Keratinocyte (primary cell): ENCODE data around the gene EIF6. TPM values are rescaled to one million over a fixed set of nuclear protein-coding genes. Genes with fewer than 3 reads are reported as not detected.

Experiments
- DNase-seq: peaks from one replicate; pipeline ENCODE4 v3.0.0-alpha.2; 2011; ENCODE audit warnings: low read depth, missing footprints, low spot score
- FAIRE-seq: peaks from 2 replicates; lab custom pipeline; 2011; peaks lifted over from hg19 to GRCh38; lab: Jason Lieb, UNC
- H2AFZ ChIP-seq: 2 replicates; pipeline ENCODE4 v1.6.0; 2012; ENCODE audit warnings: low read length, control low read depth, inconsistent platforms; ENCODE audit not compliant: control insufficient read depth
- H3K27ac ChIP-seq: 2 replicates; pipeline ENCODE4 v1.5.1; 2011; ENCODE audit warnings: low read length; ENCODE audit not compliant: control insufficient read depth, insufficient read depth
- H3K27me3 ChIP-seq: 3 replicates; pipeline ENCODE4 v1.6.0; 2011; ENCODE audit warnings: low read length; ENCODE audit not compliant: control insufficient read depth, insufficient read depth; ENCODE audit errors: extremely low read depth
- H3K36me3 ChIP-seq, 2 experiments: 2 replicates in 1 of 2; 3 replicates in 1 of 2; pipeline ENCODE4 v1.5.1; 2011; ENCODE audit warnings: low read length in 2 of 2, mild to moderate bottlenecking in 1 of 2; ENCODE audit not compliant: control insufficient read depth in 2 of 2, insufficient read depth in 2 of 2; ENCODE audit errors: extremely low read depth in 1 of 2
- H3K4me1 ChIP-seq: 3 replicates; pipeline ENCODE4 v1.5.1; 2011; ENCODE audit warnings: low read length; ENCODE audit not compliant: control insufficient read depth, insufficient read depth; ENCODE audit errors: extremely low read depth
- H3K4me2 ChIP-seq: 3 replicates; pipeline ENCODE4 v1.6.0; 2011; ENCODE audit warnings: low read depth, low read length; ENCODE audit not compliant: control insufficient read depth, insufficient read depth; ENCODE audit errors: extremely low read depth
- H3K4me3 ChIP-seq, 3 experiments: fragments of 200-600 bp in 1 of 3; sonication (generic) in 1 of 3; 2 replicates in 2 of 3; 3 replicates in 1 of 3; pipeline ENCODE4 v1.5.1; 2011 to 2016; ENCODE audit warnings: low read length in 3 of 3, mild to moderate bottlenecking in 3 of 3, control low read depth in 2 of 3, inconsistent platforms in 1 of 3, low read depth in 1 of 3, mixed read lengths in 1 of 3, mixed run types in 1 of 3, moderate library complexity in 1 of 3; ENCODE audit not compliant: control insufficient read depth in 2 of 3, insufficient read depth in 2 of 3; ENCODE audit errors: extremely low read depth in 1 of 3
- H3K79me2 ChIP-seq: 2 replicates; pipeline ENCODE4 v1.6.0; 2012; ENCODE audit warnings: low read length; ENCODE audit not compliant: control insufficient read depth, insufficient read depth
- H3K9ac ChIP-seq: 3 replicates; pipeline ENCODE4 v1.6.0; 2011; ENCODE audit warnings: low read length; ENCODE audit not compliant: control insufficient read depth, insufficient read depth; ENCODE audit errors: extremely low read depth
- H3K9me1 ChIP-seq: 3 replicates; pipeline ENCODE4 v1.6.0; 2011; ENCODE audit warnings: low read length; ENCODE audit not compliant: control insufficient read depth, insufficient read depth; ENCODE audit errors: extremely low read depth
- H3K9me3 ChIP-seq: 2 replicates; pipeline ENCODE4 v1.5.1; 2012; ENCODE audit warnings: low read depth, low read length; ENCODE audit not compliant: control insufficient read depth
- H4K20me1 ChIP-seq: 3 replicates; pipeline ENCODE4 v1.6.0; 2011; ENCODE audit warnings: low read length; ENCODE audit not compliant: control insufficient read depth, insufficient read depth; ENCODE audit errors: extremely low read depth
- CTCF ChIP-seq, 3 experiments: IDR thresholded peaks in 1 of 3; conservative IDR thresholded peaks in 1 of 3; optimal IDR thresholded peaks in 1 of 3; 2 replicates in 2 of 3; 3 replicates in 1 of 3; pipeline versions ENCODE3 to v1.5.1; 2011; ENCODE audit warnings: low read length in 3 of 3, mild to moderate bottlenecking in 3 of 3, moderate library complexity in 2 of 3, control low read depth in 1 of 3, inconsistent platforms in 1 of 3; ENCODE audit not compliant: insufficient read depth in 2 of 3; ENCODE audit errors: extremely low read depth in 1 of 3
- EZH2 ChIP-seq: IDR thresholded peaks from one replicate; pipeline ENCODE4 v1.6.1; 2012; ENCODE audit warnings: inconsistent platforms, mild to moderate bottlenecking, low read length, moderate library complexity
- dilution Hi-C: fragments of 300-500 bp; cut with MboI; formaldehyde crosslinking; loops from one replicate; pipeline ENCODE4 v1.7.0; 2020; ENCODE audit warnings: low sequenced_read_pairs; ENCODE audit not compliant: extremely low pct_ligation_motif_present
- polyA plus RNA-seq, 5 experiments: library from polyadenylated mRNA; depleted of rRNA in 3 of 5; stranded (reverse) in 3 of 5; stranded (forward) in 1 of 5; unstranded in 1 of 5; fragments of >200 nt; gene quantifications; 1 replicate in 1 of 5; 2 replicates in 3 of 5; 3 replicates in 1 of 5; pipeline versions ENCODE4 v1.2.1 to v1.2.3, GENCODE V29; 2011 to 2012; ENCODE audit warnings: missing spikeins in 2 of 5, low read depth in 1 of 5, low replicate concordance in 1 of 5

The EIF6 gene
- polyA plus RNA-seq, 1 donor (not counting 4 experiments of a cell fraction or from before 2014, with no cell fraction given) = 206 TPM

GRCh38 chr20:35294293-35294685 lies 9.7 kb upstream of the EIF6 start:
- no peak overlapping the region for H3K4me2 ChIP-seq
- no peak for FAIRE-seq
- H4K20me1 ChIP-seq = no peaks in the 10 kb centered on the region
- no peak overlapping the region for H3K27ac ChIP-seq
- no peaks in the 10 kb centered on the region for H3K9me3 ChIP-seq
- H3K4me3 ChIP-seq = no peak overlapping the region
- no peaks in the 10 kb centered on the region for H3K9me1 ChIP-seq
- no peak overlapping the region for H3K9ac ChIP-seq
- H2AFZ ChIP-seq = no peak overlapping the region
- dilution Hi-C loops = no loop called here
- H3K79me2 ChIP-seq = peaks cover 2% of the 10 kb centered on the region
- peaks cover 27% of the 10 kb centered on the region for H3K4me1 ChIP-seq
- no peak for TF ChIP-seq EZH2
- no peak for DNase-seq
- no peaks in the 10 kb centered on the region for H3K36me3 ChIP-seq
- H3K27me3 ChIP-seq = no peaks in the 10 kb centered on the region

- Histone ChIP-seq H3K36me3 (no peaks in the 10 kb centered on the region), H3K9ac (no peak overlapping the region), H3K9me3 (no peaks in the 10 kb centered on the region), H3K4me1 (peaks cover 27% of the 10 kb centered on the region), H2AFZ (no peak overlapping the region), H3K9me1 (no peaks in the 10 kb centered on the region), H3K4me2 (no peak overlapping the region), H3K4me3 (no peak overlapping the region), H4K20me1 (no peaks in the 10 kb centered on the region), H3K27ac (no peak overlapping the region), H3K79me2 (peaks cover 2% of the 10 kb centered on the region), H3K27me3 (no peaks in the 10 kb centered on the region)
- FAIRE-seq (no peak), DNase-seq (no peak)
- TF ChIP-seq EZH2 (no peak), CTCF (optimal IDR thresholded peaks at IDR 0.05 in 1 of 3, IDR thresholded peaks at IDR 0.05 in 1 of 3, conservative IDR thresholded peaks at IDR 0.05 in 1 of 3; ENCODE audit: extremely low read depth in 1 of 3, insufficient read depth in 2 of 3, low read length in 3 of 3) (no peak)
- dilution Hi-C loops = no loop called here
Measured at GRCh38 chr20:35293303-35294292, 9.0 kb upstream of the EIF6 start.
